22Rv1 (cell line): ENCODE data around the gene UBE2S.

Source experiments
- ZFX ChIP-seq: fragments of 450-650 bp; IDR thresholded peaks from 2 replicates; pipeline ENCODE4 v1.6.1; 2017; ENCODE audit warnings: antibody characterized with exemption, borderline replicate concordance
- TF ChIP-seq, protein P1 (sequence below): fragments of 450-650 bp; IDR thresholded peaks from 2 replicates; pipeline ENCODE4 v1.5.1; 2017; ENCODE audit warnings: mild to moderate bottlenecking

DNA sequence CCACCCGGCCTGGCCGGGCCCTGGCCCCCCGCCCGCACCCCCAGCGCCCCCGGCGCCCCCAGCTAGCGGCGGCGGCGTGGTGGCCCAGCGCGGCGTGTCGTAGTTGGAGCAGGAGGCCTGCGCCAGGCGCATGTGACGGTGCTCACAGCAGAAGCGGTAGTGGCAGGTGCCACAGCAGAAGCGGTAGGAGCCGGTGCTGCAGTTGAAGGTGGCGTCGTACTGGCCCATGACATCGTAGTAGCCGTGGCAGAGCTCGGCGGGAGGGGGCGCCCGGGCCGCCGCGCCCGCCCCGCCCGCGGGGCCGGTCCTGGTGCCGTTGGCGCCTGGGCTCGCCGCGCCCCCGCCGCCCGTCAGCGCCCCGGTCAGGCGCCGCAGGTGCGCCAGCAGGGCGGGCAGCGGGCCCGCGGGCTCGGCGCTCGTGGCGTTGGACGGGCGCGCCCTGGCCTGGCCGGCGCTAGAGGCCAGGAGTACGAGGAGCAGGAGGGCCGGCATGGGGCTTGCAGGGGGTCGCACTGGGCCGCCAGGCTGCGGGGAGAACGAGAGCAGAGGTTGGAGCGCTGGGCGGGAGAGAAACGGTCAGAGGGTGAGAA is 34.9 kb upstream of the UBE2S start:
- TF ChIP-seq, protein P1, sequence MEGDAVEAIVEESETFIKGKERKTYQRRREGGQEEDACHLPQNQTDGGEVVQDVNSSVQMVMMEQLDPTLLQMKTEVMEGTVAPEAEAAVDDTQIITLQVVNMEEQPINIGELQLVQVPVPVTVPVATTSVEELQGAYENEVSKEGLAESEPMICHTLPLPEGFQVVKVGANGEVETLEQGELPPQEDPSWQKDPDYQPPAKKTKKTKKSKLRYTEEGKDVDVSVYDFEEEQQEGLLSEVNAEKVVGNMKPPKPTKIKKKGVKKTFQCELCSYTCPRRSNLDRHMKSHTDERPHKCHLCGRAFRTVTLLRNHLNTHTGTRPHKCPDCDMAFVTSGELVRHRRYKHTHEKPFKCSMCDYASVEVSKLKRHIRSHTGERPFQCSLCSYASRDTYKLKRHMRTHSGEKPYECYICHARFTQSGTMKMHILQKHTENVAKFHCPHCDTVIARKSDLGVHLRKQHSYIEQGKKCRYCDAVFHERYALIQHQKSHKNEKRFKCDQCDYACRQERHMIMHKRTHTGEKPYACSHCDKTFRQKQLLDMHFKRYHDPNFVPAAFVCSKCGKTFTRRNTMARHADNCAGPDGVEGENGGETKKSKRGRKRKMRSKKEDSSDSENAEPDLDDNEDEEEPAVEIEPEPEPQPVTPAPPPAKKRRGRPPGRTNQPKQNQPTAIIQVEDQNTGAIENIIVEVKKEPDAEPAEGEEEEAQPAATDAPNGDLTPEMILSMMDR, result peak; percentile 54
- no peak for TF ChIP-seq ZFX
